ENCODE measurements around the gene EML6.

GRCh38 chr2:54894467-54894866 is 171.0 kb downstream of the EML6 start:
- TF ChIP-seq, protein P1, sequence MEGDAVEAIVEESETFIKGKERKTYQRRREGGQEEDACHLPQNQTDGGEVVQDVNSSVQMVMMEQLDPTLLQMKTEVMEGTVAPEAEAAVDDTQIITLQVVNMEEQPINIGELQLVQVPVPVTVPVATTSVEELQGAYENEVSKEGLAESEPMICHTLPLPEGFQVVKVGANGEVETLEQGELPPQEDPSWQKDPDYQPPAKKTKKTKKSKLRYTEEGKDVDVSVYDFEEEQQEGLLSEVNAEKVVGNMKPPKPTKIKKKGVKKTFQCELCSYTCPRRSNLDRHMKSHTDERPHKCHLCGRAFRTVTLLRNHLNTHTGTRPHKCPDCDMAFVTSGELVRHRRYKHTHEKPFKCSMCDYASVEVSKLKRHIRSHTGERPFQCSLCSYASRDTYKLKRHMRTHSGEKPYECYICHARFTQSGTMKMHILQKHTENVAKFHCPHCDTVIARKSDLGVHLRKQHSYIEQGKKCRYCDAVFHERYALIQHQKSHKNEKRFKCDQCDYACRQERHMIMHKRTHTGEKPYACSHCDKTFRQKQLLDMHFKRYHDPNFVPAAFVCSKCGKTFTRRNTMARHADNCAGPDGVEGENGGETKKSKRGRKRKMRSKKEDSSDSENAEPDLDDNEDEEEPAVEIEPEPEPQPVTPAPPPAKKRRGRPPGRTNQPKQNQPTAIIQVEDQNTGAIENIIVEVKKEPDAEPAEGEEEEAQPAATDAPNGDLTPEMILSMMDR (conservative IDR thresholded peaks at IDR 0.05 in 1 of 2, IDR thresholded peaks at IDR 0.05 in 1 of 2; ENCODE audit: low read depth in 1 of 2, low read length in 2 of 2), result no peak
- no peak for TF ChIP-seq EZH2 (IDR thresholded peaks at IDR 0.05; ENCODE audit: low read length, missing control alignments)

All from fibroblast of lung (primary cell).